ENCODE data around the gene FAM107B.

The FAM107B gene

DNA sequence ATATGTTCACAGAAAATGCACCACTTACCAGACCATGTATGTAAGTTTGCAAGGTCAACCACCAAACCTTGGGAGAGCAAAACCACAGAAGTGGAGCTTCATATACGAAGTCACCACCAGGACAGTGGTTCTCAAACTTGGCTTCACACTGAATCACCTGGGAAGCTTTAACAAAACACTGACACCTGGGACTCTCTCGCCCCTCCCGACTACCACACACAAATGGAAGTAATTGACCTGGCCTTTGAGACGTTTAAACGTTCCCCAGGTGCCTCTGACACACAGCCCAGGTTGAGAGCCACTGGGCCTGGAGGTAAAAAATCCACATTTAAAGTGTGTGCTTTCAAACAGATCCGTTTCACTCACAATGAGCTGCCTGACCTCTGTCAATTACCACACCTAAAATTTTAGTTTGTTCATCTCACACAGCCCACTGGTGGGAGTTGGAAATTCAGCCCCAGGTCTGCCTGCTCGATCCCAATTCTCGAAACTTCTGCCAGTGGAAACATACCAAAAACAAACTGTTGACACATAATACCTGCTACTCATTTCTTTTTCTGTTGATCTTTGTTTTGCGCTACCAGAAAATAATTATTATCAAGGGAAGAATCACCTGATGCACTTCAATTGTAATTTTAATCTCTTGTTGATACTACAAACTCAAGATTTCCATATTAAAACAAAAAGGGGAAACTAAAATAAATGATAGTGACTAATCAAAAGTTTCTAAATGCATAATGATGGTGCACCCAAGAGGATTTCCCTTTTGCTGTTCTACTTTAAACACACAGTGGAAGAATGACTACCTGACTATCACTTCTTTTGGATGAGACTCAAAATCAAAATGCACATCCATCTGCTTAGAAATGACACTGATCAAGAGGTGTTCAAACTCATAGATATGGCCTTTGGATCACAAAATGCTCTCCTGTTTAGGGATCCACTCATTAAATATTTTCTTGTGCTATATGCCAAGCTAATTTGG is 36.6 kb upstream of the FAM107B start:
- 84 to 85% methylated on average over 9 of the region's 9 CpGs for WGBS, 2 experiments
- no peaks in the 10 kb centered on the region for H3K27me3 ChIP-seq (ENCODE audit: control insufficient read depth, insufficient read depth, low read length, poor library complexity, severe bottlenecking)
- no peak overlapping the region for H3K27ac ChIP-seq (ENCODE audit: insufficient read depth, low read depth, low read length, poor library complexity, severe bottlenecking)
- H3K4me1 ChIP-seq (ENCODE audit: control insufficient read depth, insufficient read depth, low read length), result no peaks in the 10 kb centered on the region
- no peaks in the 10 kb centered on the region for H3K36me3 ChIP-seq (ENCODE audit: control insufficient read depth, insufficient read depth, low read length)
- H3K4me3 ChIP-seq (ENCODE audit: insufficient read depth, low read depth, low read length), result no peak overlapping the region
- no peaks in the 10 kb centered on the region for H3K9me3 ChIP-seq (ENCODE audit: control insufficient read depth, low read length)

DNA sequence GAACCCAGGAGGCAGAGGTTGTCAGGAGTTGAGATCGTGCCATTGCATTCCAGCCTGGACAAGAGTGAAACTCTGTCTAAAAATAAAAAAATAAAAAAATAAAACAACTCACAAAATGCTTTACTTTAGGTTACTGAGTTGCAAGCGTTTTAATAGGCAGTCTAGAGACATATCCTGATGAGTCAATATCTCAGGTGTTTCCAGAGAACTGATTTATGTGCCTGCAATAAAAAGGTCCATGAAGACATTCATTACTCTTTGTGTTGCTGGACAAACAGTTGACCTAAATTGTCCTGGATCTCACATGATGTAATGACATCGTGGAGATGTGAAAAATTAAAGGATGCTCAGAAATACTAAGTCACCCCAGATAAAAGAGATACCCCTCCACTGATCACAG is 31.6 kb upstream of the FAM107B start:
- Histone ChIP-seq H3K36me3 (ENCODE audit: control insufficient read depth, insufficient read depth, low read length) (no peaks in the 10 kb centered on the region), H3K27me3 (ENCODE audit: control insufficient read depth, insufficient read depth, low read length, poor library complexity, severe bottlenecking) (no peaks in the 10 kb centered on the region), H3K4me3 (ENCODE audit: insufficient read depth, low read depth, low read length) (no peak overlapping the region), H3K27ac (ENCODE audit: insufficient read depth, low read depth, low read length, poor library complexity, severe bottlenecking) (no peak overlapping the region), H3K9me3 (ENCODE audit: control insufficient read depth, low read length) (no peaks in the 10 kb centered on the region), H3K4me1 (ENCODE audit: control insufficient read depth, insufficient read depth, low read length) (no peaks in the 10 kb centered on the region)
- WGBS, 2 experiments, result 90 to 96% methylated on average over 2 to 3 of the region's 3 CpGs

DNA sequence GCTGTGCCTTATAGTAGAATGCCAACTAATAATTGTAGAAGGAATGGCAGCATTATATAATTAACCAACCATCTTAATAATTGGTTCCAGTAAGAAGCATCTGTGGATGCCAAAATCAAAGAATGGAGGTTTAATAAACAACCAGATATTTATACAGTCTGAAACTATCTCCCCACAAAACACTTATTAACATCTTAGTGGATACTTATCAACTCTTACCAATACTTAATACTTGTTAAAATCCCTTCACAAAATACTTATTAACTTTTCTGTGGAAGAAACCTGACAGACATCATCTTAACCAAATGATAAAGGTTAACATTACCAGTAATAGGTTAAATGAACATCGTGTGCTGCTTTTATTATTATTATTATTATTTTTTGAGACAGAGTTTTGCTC is 29.1 kb upstream of the FAM107B start:
- no peak overlapping the region for H3K4me3 ChIP-seq (ENCODE audit: insufficient read depth, low read depth, low read length)
- WGBS, 2 experiments, result 0% methylated on average over 1 of the region's 1 CpG; no CpG with 5 or more reads in 1 of the 2 experiments
- no peaks in the 10 kb centered on the region for H3K9me3 ChIP-seq (ENCODE audit: control insufficient read depth, low read length)
- no peaks in the 10 kb centered on the region for H3K4me1 ChIP-seq (ENCODE audit: control insufficient read depth, insufficient read depth, low read length)
- no peak overlapping the region for H3K27ac ChIP-seq (ENCODE audit: insufficient read depth, low read depth, low read length, poor library complexity, severe bottlenecking)
- no peaks in the 10 kb centered on the region for H3K36me3 ChIP-seq (ENCODE audit: control insufficient read depth, insufficient read depth, low read length)
- H3K27me3 ChIP-seq (ENCODE audit: control insufficient read depth, insufficient read depth, low read length, poor library complexity, severe bottlenecking), result no peaks in the 10 kb centered on the region

DNA sequence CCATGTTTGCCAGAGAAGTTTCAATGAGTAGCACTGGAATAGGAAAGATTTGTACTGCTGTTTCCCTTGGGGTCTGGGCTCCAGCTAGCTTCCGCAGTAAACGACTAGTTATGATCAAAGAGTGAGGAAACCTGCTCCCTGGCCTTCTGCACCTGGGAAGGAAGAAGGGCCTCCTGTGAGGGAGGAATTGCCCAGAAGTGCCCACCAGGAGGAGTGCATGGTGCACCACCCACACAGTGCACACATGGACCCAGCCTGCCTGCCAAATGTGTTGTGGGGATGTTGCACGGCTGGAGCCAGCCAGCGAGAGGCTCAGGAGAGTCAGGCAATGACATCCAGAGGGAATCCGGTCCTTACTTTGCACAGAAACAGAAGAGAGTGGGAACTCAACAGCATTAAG is 27.0 kb upstream of the FAM107B start:
- Histone ChIP-seq H3K36me3 (ENCODE audit: control insufficient read depth, insufficient read depth, low read length) (no peaks in the 10 kb centered on the region), H3K27ac (ENCODE audit: insufficient read depth, low read depth, low read length, poor library complexity, severe bottlenecking) (no peak overlapping the region), H3K9me3 (ENCODE audit: control insufficient read depth, low read length) (no peaks in the 10 kb centered on the region), H3K4me3 (ENCODE audit: insufficient read depth, low read depth, low read length) (no peak overlapping the region), H3K27me3 (ENCODE audit: control insufficient read depth, insufficient read depth, low read length, poor library complexity, severe bottlenecking) (no peaks in the 10 kb centered on the region), H3K4me1 (ENCODE audit: control insufficient read depth, insufficient read depth, low read length) (no peaks in the 10 kb centered on the region)
- WGBS, 2 experiments, result 77 to 88% methylated on average over 5 of the region's 5 CpGs

DNA sequence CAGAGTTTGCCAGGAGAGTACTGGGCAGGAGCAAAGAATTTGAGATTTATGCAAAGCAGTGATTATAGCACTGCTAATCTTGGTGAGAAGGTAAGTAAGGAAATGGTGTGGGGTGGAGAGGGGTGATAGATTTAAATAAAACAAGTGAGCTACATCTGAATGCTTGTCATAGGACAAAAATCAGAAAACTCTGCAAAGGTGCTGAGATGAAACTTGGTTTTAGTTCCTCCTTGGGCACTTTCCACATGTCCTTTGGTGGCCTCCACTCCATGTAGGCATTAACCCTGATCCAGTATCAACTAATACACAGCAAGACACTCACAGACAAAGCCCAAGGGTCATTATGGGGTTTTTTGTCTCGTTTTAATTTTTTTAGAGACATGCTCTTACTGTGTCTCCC is 25.7 kb upstream of the FAM107B start:
- Histone ChIP-seq H3K9me3 (ENCODE audit: control insufficient read depth, low read length) (no peaks in the 10 kb centered on the region), H3K27ac (ENCODE audit: insufficient read depth, low read depth, low read length, poor library complexity, severe bottlenecking) (no peak overlapping the region), H3K36me3 (ENCODE audit: control insufficient read depth, insufficient read depth, low read length) (no peaks in the 10 kb centered on the region), H3K4me1 (ENCODE audit: control insufficient read depth, insufficient read depth, low read length) (no peaks in the 10 kb centered on the region), H3K27me3 (ENCODE audit: control insufficient read depth, insufficient read depth, low read length, poor library complexity, severe bottlenecking) (no peaks in the 10 kb centered on the region), H3K4me3 (ENCODE audit: insufficient read depth, low read depth, low read length) (no peak overlapping the region)
- 74 to 83% methylated on average over 1 of the region's 1 CpG for WGBS, 2 experiments

DNA sequence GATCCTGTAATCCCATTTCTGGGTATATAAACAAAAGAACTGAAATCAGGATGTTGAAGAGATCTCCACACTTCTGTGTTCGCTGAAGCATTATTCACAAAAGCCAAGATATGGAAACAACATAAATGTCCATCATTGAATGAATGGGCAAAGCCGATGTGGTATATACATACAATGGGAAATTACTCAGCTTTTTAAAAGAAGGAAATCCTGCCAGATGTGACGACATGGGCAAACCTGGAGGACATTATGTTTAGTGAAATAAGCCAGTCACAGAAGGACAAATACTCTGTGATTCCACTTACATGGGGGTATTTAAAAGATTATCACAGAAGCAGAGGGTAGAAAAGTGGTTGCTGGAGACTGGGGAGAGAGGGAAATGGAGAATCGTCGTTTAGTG is 23.9 kb upstream of the FAM107B start:
- H3K27me3 ChIP-seq (ENCODE audit: control insufficient read depth, insufficient read depth, low read length, poor library complexity, severe bottlenecking), result no peaks in the 10 kb centered on the region
- H3K36me3 ChIP-seq (ENCODE audit: control insufficient read depth, insufficient read depth, low read length), result no peaks in the 10 kb centered on the region
- no peak overlapping the region for H3K4me3 ChIP-seq (ENCODE audit: insufficient read depth, low read depth, low read length)
- no peaks in the 10 kb centered on the region for H3K9me3 ChIP-seq (ENCODE audit: control insufficient read depth, low read length)
- WGBS, 2 experiments, result 57 to 62% methylated on average over 3 to 5 of the region's 5 CpGs
- H3K4me1 ChIP-seq (ENCODE audit: control insufficient read depth, insufficient read depth, low read length), result no peaks in the 10 kb centered on the region
- no peak overlapping the region for H3K27ac ChIP-seq (ENCODE audit: insufficient read depth, low read depth, low read length, poor library complexity, severe bottlenecking)

DNA sequence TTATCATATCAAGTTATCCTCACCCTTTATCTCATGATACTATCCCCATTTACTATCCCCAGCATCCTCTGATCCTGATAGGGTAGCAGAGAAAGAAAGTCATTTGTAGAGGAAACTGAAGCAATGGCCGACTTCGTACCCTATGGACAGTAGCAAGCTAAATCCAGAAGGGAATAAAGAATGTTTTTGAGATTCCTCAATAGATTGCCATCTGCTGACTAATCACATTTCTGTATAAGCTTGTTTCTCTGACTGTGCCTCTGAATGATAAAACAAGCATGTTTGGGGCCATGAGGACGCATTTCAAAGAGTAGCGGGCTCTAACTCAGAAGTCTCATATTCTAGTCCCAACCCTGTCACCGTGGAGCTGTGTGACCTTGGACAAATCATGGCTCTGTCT is 13.2 kb upstream of the FAM107B start:
- Histone ChIP-seq H3K27ac (ENCODE audit: insufficient read depth, low read depth, low read length, poor library complexity, severe bottlenecking) (no peak overlapping the region), H3K4me1 (ENCODE audit: control insufficient read depth, insufficient read depth, low read length) (no peaks in the 10 kb centered on the region)
- 94% methylated on average over 5 of the region's 5 CpGs for WGBS, 2 experiments

DNA sequence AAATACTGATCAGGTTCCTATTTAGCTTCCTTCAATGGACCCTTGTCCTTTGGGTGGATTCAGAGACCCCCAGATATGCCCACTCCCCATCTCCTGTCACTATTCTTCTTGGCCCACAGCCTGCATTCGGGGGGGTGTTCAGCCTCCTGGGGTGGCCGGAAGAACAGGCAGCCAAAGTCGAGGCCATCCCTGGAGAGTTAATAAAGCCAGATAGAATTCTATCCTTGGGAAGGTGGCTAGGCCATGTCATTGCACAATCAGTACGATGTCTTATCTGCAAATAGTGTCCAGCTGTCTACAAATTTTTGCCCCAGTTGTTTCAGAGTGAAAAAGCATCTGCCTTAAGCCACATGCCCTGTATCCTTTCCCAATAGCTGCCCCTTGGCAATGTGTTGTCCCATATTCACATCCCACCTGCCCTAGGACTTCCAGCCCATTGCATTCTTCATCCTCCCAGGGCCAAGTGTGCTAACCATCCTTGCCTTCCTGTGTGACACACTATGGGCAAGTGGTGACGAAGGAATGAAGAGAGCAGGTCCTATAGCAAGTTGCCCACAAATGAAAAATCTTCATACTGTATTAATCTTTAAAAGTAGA is 9.9 kb upstream of the FAM107B start:
- Histone ChIP-seq H3K27me3 (ENCODE audit: control insufficient read depth, insufficient read depth, low read length, poor library complexity, severe bottlenecking) (no peaks in the 10 kb centered on the region), H3K4me1 (ENCODE audit: control insufficient read depth, insufficient read depth, low read length) (no peaks in the 10 kb centered on the region), H3K27ac (ENCODE audit: insufficient read depth, low read depth, low read length, poor library complexity, severe bottlenecking) (no peak overlapping the region), H3K4me3 (ENCODE audit: insufficient read depth, low read depth, low read length) (no peak overlapping the region), H3K9me3 (ENCODE audit: control insufficient read depth, low read length) (no peaks in the 10 kb centered on the region), H3K36me3 (ENCODE audit: control insufficient read depth, insufficient read depth, low read length) (no peaks in the 10 kb centered on the region)
- 93 to 94% methylated on average over 4 to 5 of the region's 5 CpGs for WGBS, 2 experiments

More for the DNA sequence above, 13.2 kb upstream of the FAM107B start:
- Histone ChIP-seq H3K27me3 (ENCODE audit: control insufficient read depth, insufficient read depth, low read length, poor library complexity, severe bottlenecking) (no peaks in the 10 kb centered on the region), H3K9me3 (ENCODE audit: control insufficient read depth, low read length) (no peaks in the 10 kb centered on the region), H3K4me3 (ENCODE audit: insufficient read depth, low read depth, low read length) (no peak overlapping the region), H3K36me3 (ENCODE audit: control insufficient read depth, insufficient read depth, low read length) (no peaks in the 10 kb centered on the region)

DNA sequence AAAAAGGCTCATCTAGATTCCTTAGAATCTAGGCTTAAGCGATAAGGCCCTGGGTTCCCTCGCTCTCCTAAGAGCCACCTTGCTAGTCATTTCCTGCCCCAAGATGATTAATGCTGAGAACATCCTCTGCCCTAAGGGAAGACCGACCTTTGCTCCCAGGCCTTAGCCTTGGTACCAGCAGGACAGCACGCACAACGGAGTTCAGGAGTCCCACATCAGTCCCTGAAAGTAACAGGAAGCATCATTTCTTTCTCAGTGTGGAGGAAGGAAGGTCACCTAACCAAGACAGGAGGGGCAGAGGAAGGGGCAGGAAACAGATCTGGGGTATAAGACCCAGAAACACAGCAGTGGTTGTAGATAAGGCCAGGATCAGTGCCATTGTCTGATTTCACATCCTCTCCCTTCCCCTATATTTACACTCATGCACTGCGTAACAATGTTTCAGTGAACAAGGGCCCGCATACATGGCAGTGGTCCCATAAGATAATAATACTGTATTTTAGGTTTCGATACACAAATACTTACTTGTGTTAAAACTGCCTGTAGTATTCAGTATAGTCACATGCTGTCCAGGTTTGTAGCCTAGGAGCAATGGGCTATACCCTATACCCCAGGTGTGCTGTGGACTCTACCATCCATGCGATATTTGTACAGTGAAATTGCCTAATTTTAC is 8.1 kb upstream of the FAM107B start:
- Histone ChIP-seq H3K27ac (ENCODE audit: insufficient read depth, low read depth, low read length, poor library complexity, severe bottlenecking) (no peak overlapping the region), H3K9me3 (ENCODE audit: control insufficient read depth, low read length) (no peaks in the 10 kb centered on the region)
- WGBS, 2 experiments, result 93 to 95% methylated on average over 9 of the region's 9 CpGs

DNA sequence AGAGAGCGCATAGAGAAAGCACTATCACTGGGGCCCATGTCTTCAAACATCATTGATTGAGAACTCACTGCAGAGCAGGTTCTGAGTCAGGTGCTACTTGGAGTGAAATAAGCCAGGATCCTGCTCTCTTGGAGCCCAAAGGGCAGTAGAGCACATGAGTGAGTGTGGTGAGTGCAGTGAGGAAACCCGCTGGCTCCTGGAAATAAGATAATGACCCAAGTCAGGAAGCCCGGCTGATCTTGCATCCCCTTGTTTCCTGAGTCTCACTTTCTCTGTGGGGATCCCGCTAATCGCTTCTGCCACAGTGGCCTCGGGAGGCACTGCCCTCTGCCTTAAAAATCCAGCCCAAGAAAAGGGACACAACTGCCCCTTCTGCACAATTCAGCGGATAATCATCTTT is 7.1 kb upstream of the FAM107B start:
- no peaks in the 10 kb centered on the region for H3K27me3 ChIP-seq (ENCODE audit: control insufficient read depth, insufficient read depth, low read length, poor library complexity, severe bottlenecking)
- H3K36me3 ChIP-seq (ENCODE audit: control insufficient read depth, insufficient read depth, low read length), result no peaks in the 10 kb centered on the region
- H3K4me1 ChIP-seq (ENCODE audit: control insufficient read depth, insufficient read depth, low read length), result no peaks in the 10 kb centered on the region
- WGBS, 2 experiments, result 72 to 79% methylated on average over 7 of the region's 7 CpGs
- no peaks in the 10 kb centered on the region for H3K9me3 ChIP-seq (ENCODE audit: control insufficient read depth, low read length)
- H3K27ac ChIP-seq (ENCODE audit: insufficient read depth, low read depth, low read length, poor library complexity, severe bottlenecking), result no peak overlapping the region
- no peak overlapping the region for H3K4me3 ChIP-seq (ENCODE audit: insufficient read depth, low read depth, low read length)

More for the DNA sequence above, 8.1 kb upstream of the FAM107B start:
- Histone ChIP-seq H3K36me3 (ENCODE audit: control insufficient read depth, insufficient read depth, low read length) (no peaks in the 10 kb centered on the region), H3K4me3 (ENCODE audit: insufficient read depth, low read depth, low read length) (no peak overlapping the region), H3K4me1 (ENCODE audit: control insufficient read depth, insufficient read depth, low read length) (no peaks in the 10 kb centered on the region), H3K27me3 (ENCODE audit: control insufficient read depth, insufficient read depth, low read length, poor library complexity, severe bottlenecking) (no peaks in the 10 kb centered on the region)
